Activated naive CD4-positive, alpha-beta T cell (primary cell): ENCODE measurements around the gene KLHL17.
A peak's percentile ranks its signal among the peaks of the same experiment; 100 is the strongest.

ENCODE experiments used
- DNase-seq, 4 experiments: peaks; one replicate each; lab custom pipeline; 2025; lab: John Stamatoyannopoulos, UW

KLHL17 gene

GRCh38 chr1:923131-923990 lies 37.0 kb upstream of the KLHL17 start, which contains the start of gene SAMD11:
TSS of gene SAMD11 (plus strand) at chr1:923923. CDS start at chr1:924432, 509 bp downstream.
- peak in 2 of 4 experiments; percentile 39 to 66 for DNase-seq

- no peak for DNase-seq
Measured at GRCh38 chr1:923991-924655, 36.3 kb upstream of the KLHL17 start.

- DNase-seq = no peak
Measured at GRCh38 chr1:924656-925560, 35.5 kb upstream of the KLHL17 start.

- no peak for DNase-seq
Measured at GRCh38 chr1:925561-926421, 34.6 kb upstream of the KLHL17 start.

GRCh38 chr1:927234-927633 lies 33.1 kb upstream of the KLHL17 start:
- DNase-seq = no peak

GRCh38 chr1:927748-928147 lies 32.6 kb upstream of the KLHL17 start:
- no peak for DNase-seq

GRCh38 chr1:928825-929661 lies 31.3 kb upstream of the KLHL17 start:
- DNase-seq = no peak

GRCh38 chr1:929712-930632 lies 30.4 kb upstream of the KLHL17 start:
- no peak for DNase-seq

GRCh38 chr1:930633-931138 lies 29.7 kb upstream of the KLHL17 start:
- DNase-seq = no peak

GRCh38 chr1:931380-932172 lies 28.8 kb upstream of the KLHL17 start:
- no peak for DNase-seq

- no peak for DNase-seq
Measured at GRCh38 chr1:932173-932510, 28.2 kb upstream of the KLHL17 start.

- DNase-seq = no peak
Measured at GRCh38 chr1:932776-933602, 27.4 kb upstream of the KLHL17 start.

GRCh38 chr1:933603-933940 lies 26.8 kb upstream of the KLHL17 start:
- DNase-seq = no peak

- DNase-seq = no peak
Measured at GRCh38 chr1:934991-935750, 25.2 kb upstream of the KLHL17 start.

GRCh38 chr1:935751-936231 lies 24.6 kb upstream of the KLHL17 start:
- DNase-seq = no peak
